HepG2 (cell line): Measurements from ENCODE around the gene PXK. TPM values are rescaled to one million over a fixed set of nuclear protein-coding genes. Genes with fewer than 3 reads are reported as not detected.

Source experiments
- AGO2 ChIP-seq: fragments of 200-400 bp; formaldehyde crosslinking; optimal IDR thresholded peaks from 2 replicates; pipeline ENCODE3; 2017; ENCODE audit warnings: mild to moderate bottlenecking, low read depth, low read length, moderate library complexity
- ATRX ChIP-seq: sonication (generic); formaldehyde crosslinking; IDR thresholded peaks from 2 replicates; pipeline ENCODE4 v1.4.0; 2020; ENCODE audit warnings: missing genetic modification reagents, borderline replicate concordance
- BRF2 ChIP-seq: sonication (generic); formaldehyde crosslinking; IDR thresholded peaks from 2 replicates; pipeline ENCODE4 v1.8.1; 2022; ENCODE audit warnings: mild to moderate bottlenecking, missing genetic modification reagents
- CREB1 ChIP-seq, 2 experiments: fragments of 450-650 bp in 1 of 2; IDR thresholded peaks; 2 replicates each; pipeline ENCODE4 v1.6.1; 2016 to 2017; ENCODE audit warnings: control low read depth in 1 of 2, mild to moderate bottlenecking in 1 of 2, missing compliant biosample characterization in 1 of 2, missing genetic modification characterization in 1 of 2
- DR1 ChIP-seq: sonication (generic); formaldehyde crosslinking; IDR thresholded peaks from 2 replicates; pipeline ENCODE4 v1.8.0; 2021; ENCODE audit warnings: mild to moderate bottlenecking, missing genetic modification reagents, inconsistent platforms
- GMEB1 ChIP-seq: sonication (generic); formaldehyde crosslinking; IDR thresholded peaks from 2 replicates; pipeline ENCODE4 v1.5.1; 2020; ENCODE audit warnings: missing genetic modification reagents, mild to moderate bottlenecking, borderline replicate concordance
- GZF1 ChIP-seq: sonication (generic); formaldehyde crosslinking; IDR thresholded peaks from 2 replicates; pipeline ENCODE4 v1.5.1; 2020; ENCODE audit warnings: mild to moderate bottlenecking, missing genetic modification reagents
- HINFP ChIP-seq: sonication (generic); formaldehyde crosslinking; IDR thresholded peaks from 2 replicates; pipeline ENCODE4 v1.4.0; 2020; ENCODE audit warnings: low read depth, mild to moderate bottlenecking, missing genetic modification reagents
- HNRNPH1 ChIP-seq: fragments of 200-400 bp; formaldehyde crosslinking; optimal IDR thresholded peaks from 2 replicates; pipeline ENCODE3; 2017; ENCODE audit warnings: mild to moderate bottlenecking, low read depth, low read length
- NFIC ChIP-seq: IDR thresholded peaks from 2 replicates; pipeline ENCODE4 v1.6.1; 2012; ENCODE audit warnings: mild to moderate bottlenecking, low read length, inconsistent platforms
- PCBP1 ChIP-seq: fragments of 200-400 bp; formaldehyde crosslinking; IDR thresholded peaks from 2 replicates; pipeline ENCODE4 v1.6.1; 2017; ENCODE audit warnings: mild to moderate bottlenecking, low read depth, low read length, borderline replicate concordance
- SNAPC5 ChIP-seq: sonication (generic); formaldehyde crosslinking; IDR thresholded peaks from 2 replicates; pipeline ENCODE4 v1.8.1; 2023; ENCODE audit warnings: mild to moderate bottlenecking, missing genetic modification reagents, borderline replicate concordance
- SP1 ChIP-seq, 2 experiments: fragments of 450-650 bp in 1 of 2; sonication (generic) in 1 of 2; formaldehyde crosslinking in 1 of 2; IDR thresholded peaks; 2 replicates each; pipeline versions ENCODE4 v1.4.0 to v1.6.1; 2016 to 2020; ENCODE audit warnings: missing genetic modification reagents in 1 of 2
- ZFP91 ChIP-seq: sonication (generic); formaldehyde crosslinking; IDR thresholded peaks from 2 replicates; pipeline ENCODE4 v1.9.0; 2022; ENCODE audit warnings: missing genetic modification reagents, mild to moderate bottlenecking, borderline replicate concordance
- ZNF224 ChIP-seq: sonication (generic); formaldehyde crosslinking; IDR thresholded peaks from 2 replicates; pipeline ENCODE4 v1.5.0; 2020; ENCODE audit warnings: mild to moderate bottlenecking, missing genetic modification reagents
- ZNF251 ChIP-seq: sonication (generic); formaldehyde crosslinking; IDR thresholded peaks from 2 replicates; pipeline ENCODE4 v1.9.0; 2021; ENCODE audit warnings: mild to moderate bottlenecking, missing genetic modification reagents
- ZNF331 ChIP-seq: sonication (generic); formaldehyde crosslinking; IDR thresholded peaks from 2 replicates; pipeline ENCODE4 v1.4.0; 2020; ENCODE audit warnings: missing genetic modification reagents
- ZNF605 ChIP-seq: sonication (generic); formaldehyde crosslinking; IDR thresholded peaks from 2 replicates; pipeline ENCODE4 v1.8.0; 2022; ENCODE audit warnings: mild to moderate bottlenecking, missing genetic modification reagents
- ZNF607 ChIP-seq: sonication (generic); formaldehyde crosslinking; IDR thresholded peaks from 2 replicates; pipeline ENCODE4 v1.5.1; 2020; ENCODE audit warnings: missing genetic modification reagents, mild to moderate bottlenecking, borderline replicate concordance
- ZNF629 ChIP-seq: sonication (generic); formaldehyde crosslinking; conservative IDR thresholded peaks from 2 replicates; pipeline ENCODE4 v1.5.0; 2020; ENCODE audit warnings: missing genetic modification reagents
- ZNF776 ChIP-seq: sonication (generic); formaldehyde crosslinking; IDR thresholded peaks from 2 replicates; pipeline ENCODE4 v1.4.0; 2020; ENCODE audit warnings: mild to moderate bottlenecking, missing genetic modification reagents
- ZNF790 ChIP-seq: sonication (generic); formaldehyde crosslinking; IDR thresholded peaks from 2 replicates; pipeline ENCODE4 v1.8.0; 2022; ENCODE audit warnings: missing genetic modification reagents, mild to moderate bottlenecking, borderline replicate concordance
- ZNF878 ChIP-seq: sonication (generic); formaldehyde crosslinking; IDR thresholded peaks from 2 replicates; pipeline ENCODE4 v1.8.1; 2023; ENCODE audit warnings: mild to moderate bottlenecking, missing genetic modification reagents, moderate library complexity
- polyA plus RNA-seq, 8 experiments: library from polyadenylated mRNA; depleted of rRNA in 3 of 8; stranded (reverse) in 7 of 8; unstranded in 1 of 8; fragments of >200 nt; fragmentation: Illumina TruSeq in 4 of 8; extraction: Trizol in 4 of 8; gene quantifications; 2 replicates each; pipeline versions ENCODE4 v1.2.1 to v1.2.3, GENCODE V29; 2011 to 2016; ENCODE audit warnings: low read depth in 4 of 8, missing spikeins in 1 of 8, mixed read lengths in 1 of 8; ENCODE audit not compliant: insufficient read depth in 1 of 8
- total RNA-seq, 5 experiments: library from RNA; depleted of rRNA; stranded (reverse); fragments of >200 nt; fragmentation: Illumina TruSeq; extraction: Trizol; gene quantifications; 2 replicates each; pipeline ENCODE4 v1.2.3, GENCODE V29; 2016; ENCODE audit warnings: low read depth in 1 of 5

The PXK gene
- total and polyA plus RNA-seq, 2 of the 13 experiments (the other 11 are each of a cell fraction or from before 2014, with no cell fraction given), result 6.4 to 18.6 TPM

GRCh38 chr3:58471025-58471887 is 138.6 kb downstream of the PXK start (continued):
- TF ChIP-seq BRF2 (CRISPR knock-in tag) (no peak), SNAPC5 (CRISPR knock-in tag) (no peak), ZNF776 (CRISPR knock-in tag) (no peak), DR1 (peak; percentile 39; the same call in 1 of the 2 replicates), ZFP91 (CRISPR knock-in tag) (peak; percentile 13; the same call in 1 of the 2 replicates), PCBP1 (no peak), HNRNPH1 (no peak), SP1 (IDR thresholded peaks at IDR 0.05) (no peak), SP1 (CRISPR knock-in tag; IDR thresholded peaks at IDR 0.05) (0 out of 2 replicates have a peak, but pooled peaks have one; percentile 2), ZNF607 (CRISPR knock-in tag) (peak; percentile 19; the same call in 1 of the 2 replicates), ZNF251 (CRISPR knock-in tag) (no peak), ZNF629 (CRISPR knock-in tag) (peak; percentile 51; the same call in 1 of the 2 replicates), ZNF878 (CRISPR knock-in tag) (peak; percentile 66), ATRX (CRISPR knock-in tag) (no peak), ZNF224 (peak; percentile 84; the same call in 1 of the 2 replicates), GZF1 (CRISPR knock-in tag) (no peak), ZNF605 (CRISPR knock-in tag) (peak; percentile 79), CREB1 (IDR thresholded peaks at IDR 0.05) (0 out of 2 replicates have a peak, but pooled peaks have one; percentile 2), CREB1 (CRISPR knock-in tag; IDR thresholded peaks at IDR 0.05) (peak; percentile 69), ZNF790 (CRISPR knock-in tag) (no peak), NFIC (peak; percentile 93), ZNF331 (CRISPR knock-in tag) (no peak; the same call in 1 of the 2 replicates), AGO2 (no peak), GMEB1 (CRISPR knock-in tag) (no peak), HINFP (CRISPR knock-in tag) (no peak)
